Kidney (tissue), 14 donors: ENCODE results near the gene USP3. TPM values are rescaled to one million over a fixed set of nuclear protein-coding genes. Genes with fewer than 3 reads are reported as not detected.
A peak's percentile ranks its signal among the peaks of the same experiment; 100 is the strongest.

Source experiments
- DNase-seq, 5 donors: peaks; one replicate each; pipeline ENCODE4 v3.0.0-alpha.2; 2013 to 2020
- FAIRE-seq: peaks from 2 replicates; lab custom pipeline; 2012; peaks lifted over from hg19 to GRCh38; lab: Jason Lieb, UNC
- H3K27ac ChIP-seq, 2 donors: one replicate each; pipeline ENCODE4 v1.7.0; 2013; ENCODE audit warnings: low read depth in 2 of 2, low read length in 2 of 2, inconsistent platforms in 1 of 2
- H3K27me3 ChIP-seq: one replicate; pipeline ENCODE4 v1.7.1; 2013; ENCODE audit warnings: low read length, inconsistent platforms; ENCODE audit not compliant: control insufficient read depth, insufficient read depth
- H3K36me3 ChIP-seq, 3 donors: one replicate each; pipeline versions ENCODE4 v1.7.0 to v1.7.1; 2013; ENCODE audit warnings: low read length in 3 of 3, control low read depth in 1 of 3, inconsistent platforms in 1 of 3; ENCODE audit not compliant: insufficient read depth in 3 of 3, control insufficient read depth in 2 of 3
- H3K4me1 ChIP-seq, 3 donors: one replicate each; pipeline versions ENCODE4 v1.7.0 to v1.7.1; 2013; ENCODE audit warnings: low read length in 3 of 3, inconsistent platforms in 1 of 3, low read depth in 1 of 3; ENCODE audit not compliant: control insufficient read depth in 2 of 3, insufficient read depth in 2 of 3
- H3K4me3 ChIP-seq, 3 donors: one replicate each; pipeline versions ENCODE4 v1.7.0 to v1.8.1; 2013; ENCODE audit warnings: low read length in 3 of 3, control low read depth in 1 of 3, inconsistent platforms in 1 of 3
- H3K9ac ChIP-seq, 3 donors: one replicate each; pipeline versions ENCODE4 v1.7.0 to v1.7.1; 2013; ENCODE audit warnings: low read length in 3 of 3, control low read depth in 1 of 3, inconsistent platforms in 1 of 3
- H3K9me3 ChIP-seq, 3 donors: one replicate each; pipeline versions ENCODE4 v1.7.0 to v1.7.1; 2013; ENCODE audit warnings: low read length in 3 of 3, control low read depth in 1 of 3, inconsistent platforms in 1 of 3; ENCODE audit not compliant: control insufficient read depth in 2 of 3, insufficient read depth in 1 of 3
- CTCF ChIP-seq: IDR thresholded peaks from 3 replicates; pipeline ENCODE4 v1.5.1; 2012; ENCODE audit warnings: mild to moderate bottlenecking, moderate library complexity, borderline replicate concordance; ENCODE audit not compliant: insufficient read depth; ENCODE audit errors: extremely low read depth
- intact Hi-C: fragments of 100-400 bp; cut with DNase I; formaldehyde crosslinking; loops from one replicate; pipeline ENCODE4 v1.11.1; 2022
- polyA plus RNA-seq: library from polyadenylated mRNA; stranded (reverse); fragments of 350-450 nt; fragmentation: Illumina TruSeq; extraction: RNeasy Lipid Tissue Mini Kit (QIAGEN cat#74804); gene quantifications from one replicate; pipeline ENCODE4 v1.2.3, GENCODE V29; 2014; ENCODE audit warnings: low read depth, low replicate concordance; ENCODE audit not compliant: insufficient read depth
- total RNA-seq: library from RNA; stranded (reverse); fragmentation: NEBNext Ultra II Directional; extraction: Animal tissue kit (Norgen Biotek cat#: 25700); gene quantifications from one replicate; pipeline ENCODE4 v1.2.1, GENCODE V29; 2021
- donor health status: control.
- donor health status: control.
- donor health status: control.
- donor health status: control.
- donor health status: control.
- donor health status: DM: yes; HTN: yes; CAD: no.
- donor health status: Normal renal cell carcinoma (clear cell type).

Gene USP3
- total and polyA plus RNA-seq, 2 donors from 2014 or later: 25.2 to 72.5 TPM

GRCh38 chr15:63473999-63474809 is 30.2 kb upstream of the USP3 start:
- TF ChIP-seq CTCF: peak; percentile 7
- H3K27me3 ChIP-seq: no peaks in the 10 kb centered on the region
- peak in 4 of 5 donors; percentile 75 to 89 (median 84) for DNase-seq
- peak overlapping the region in 1 of 3 donors; percentile 28 for H3K4me3 ChIP-seq
- intact Hi-C loops: no loop called here
- H3K36me3 ChIP-seq: no peaks in the 10 kb centered on the region
- peak overlapping the region in 1 of 3 donors; percentile 14 for H3K9ac ChIP-seq
- H3K4me1 ChIP-seq: peaks cover 12 to 20% (median 13%) of the 10 kb centered on the region in 3 donors
- H3K27ac ChIP-seq: peak overlapping the region; percentile 58 to 77
- no peak for FAIRE-seq
- no peaks in the 10 kb centered on the region for H3K9me3 ChIP-seq

- Histone ChIP-seq H3K9ac (peak overlapping the region in 1 of 3 donors; percentile 14), H3K27me3 (no peaks in the 10 kb centered on the region), H3K4me1 (peaks cover 12 to 20% (median 13%) of the 10 kb centered on the region in 3 donors), H3K36me3 (no peaks in the 10 kb centered on the region), H3K9me3 (no peaks in the 10 kb centered on the region), H3K27ac (peak overlapping the region; percentile 53 to 77), H3K4me3 (peak overlapping the region in 1 of 3 donors; percentile 28)
- peak in 4 of 5 donors; percentile 89 to 93 (median 90) for DNase-seq
- no peak for TF ChIP-seq CTCF
- no peak for FAIRE-seq
- intact Hi-C loops: no loop called here
Measured at GRCh38 chr15:63474810-63475316, 29.5 kb upstream of the USP3 start.

- no peaks in the 10 kb centered on the region for H3K27me3 ChIP-seq
- no peak for FAIRE-seq
- H3K9ac ChIP-seq: no peak overlapping the region
- DNase-seq: peak in 1 of 5 donors; percentile 51
- intact Hi-C loops: no loop called here
- H3K36me3 ChIP-seq: no peaks in the 10 kb centered on the region
- H3K27ac ChIP-seq: no peak overlapping the region
- peaks cover 12 to 20% (median 13%) of the 10 kb centered on the region in 3 donors for H3K4me1 ChIP-seq
- no peak overlapping the region for H3K4me3 ChIP-seq
- no peaks in the 10 kb centered on the region for H3K9me3 ChIP-seq
- TF ChIP-seq CTCF: no peak
Measured at GRCh38 chr15:63475707-63476106, 28.7 kb upstream of the USP3 start.
